NCI-H2029 (cell line): Measurements from ENCODE around the gene ZBTB7B.

Source experiments
- DNase-seq: peaks from one replicate; lab custom pipeline; 2025; lab: John Stamatoyannopoulos, UW

ZBTB7B gene

GRCh38 chr1:155038602-155039307, 36.2 kb downstream of the ZBTB7B start:
- DNase-seq = no peak

GRCh38 chr1:155039308-155039669, 36.7 kb downstream of the ZBTB7B start:
- DNase-seq = no peak

GRCh38 chr1:155040358-155041093, 37.9 kb downstream of the ZBTB7B start:
- no peak for DNase-seq

GRCh38 chr1:155042789-155043188, 40.2 kb downstream of the ZBTB7B start:
- DNase-seq = no peak

- DNase-seq = no peak
Measured at GRCh38 chr1:155043301-155043702, 40.7 kb downstream of the ZBTB7B start.

- no peak for DNase-seq
Measured at GRCh38 chr1:155043793-155044192, 41.2 kb downstream of the ZBTB7B start.

- DNase-seq = no peak
Measured at GRCh38 chr1:155044365-155044764, 41.8 kb downstream of the ZBTB7B start.

GRCh38 chr1:155044812-155045657, 42.4 kb downstream of the ZBTB7B start:
- DNase-seq = peak; percentile 79

- no peak for DNase-seq
Measured at GRCh38 chr1:155048449-155049334, 46.1 kb downstream of the ZBTB7B start.

- DNase-seq = peak; percentile 40
Measured at GRCh38 chr1:155049651-155050559, 47.3 kb downstream of the ZBTB7B start.

- DNase-seq = peak; percentile 77
Measured at GRCh38 chr1:155050560-155051341, 48.1 kb downstream of the ZBTB7B start, which contains the start of gene ADAM15. ADAM15 (plus strand) TSS chr1:155051316; CDS start chr1:155051387, 71 bp downstream.

- DNase-seq = no peak
Measured at GRCh38 chr1:155051342-155051776, 48.8 kb downstream of the ZBTB7B start.

GRCh38 chr1:155051777-155052398, 49.3 kb downstream of the ZBTB7B start:
- peak; percentile 53 for DNase-seq

- no peak for DNase-seq
Measured at GRCh38 chr1:155052439-155053395, 50.1 kb downstream of the ZBTB7B start.

- no peak for DNase-seq
Measured at GRCh38 chr1:155053531-155054105, 51.0 kb downstream of the ZBTB7B start.

- DNase-seq = no peak
Measured at GRCh38 chr1:155057104-155057503, 54.5 kb downstream of the ZBTB7B start.

- no peak for DNase-seq
Measured at GRCh38 chr1:155057788-155058211, 55.2 kb downstream of the ZBTB7B start.
